Lower leg skin (tissue), 3 donors: ENCODE measurements around the gene PLPPR1.

Experiments
- CTCF ChIP-seq, 3 donors: fragments of 450-650 bp; IDR thresholded peaks; one replicate each; pipeline ENCODE4 v1.5.1; 2016; ENCODE audit warnings: antibody characterized with exemption in 3 of 3, mild to moderate bottlenecking in 3 of 3, moderate library complexity in 2 of 3
- POLR2A ChIP-seq, 2 donors: fragments of 450-650 bp; IDR thresholded peaks; one replicate each; pipeline ENCODE4 v1.6.1; 2016 to 2017; ENCODE audit warnings: antibody characterized with exemption in 2 of 2, mild to moderate bottlenecking in 1 of 2, moderate library complexity in 1 of 2

- TF ChIP-seq CTCF (IDR thresholded peaks at IDR 0.05) (no peak), POLR2A (IDR thresholded peaks at IDR 0.05) (no peak)
Measured at GRCh38 chr9:101167490-101168134, 139.1 kb downstream of the PLPPR1 start.
